Muscle layer of duodenum (tissue), 2 donors: ENCODE results near the gene INHBA.

Experiments
- H3K27ac ChIP-seq: one replicate; pipeline ENCODE4 v1.7.0; 2013; ENCODE audit warnings: mild to moderate bottlenecking, low read length
- H3K27me3 ChIP-seq: one replicate; pipeline ENCODE4 v1.7.0; 2013; ENCODE audit warnings: low read depth, mild to moderate bottlenecking, control low read depth, low read length
- H3K36me3 ChIP-seq, 2 donors: one replicate each; pipeline ENCODE4 v1.7.0; 2013; ENCODE audit warnings: low read length in 2 of 2, control low read depth in 1 of 2, mild to moderate bottlenecking in 1 of 2; ENCODE audit not compliant: insufficient read depth in 2 of 2, control insufficient read depth in 1 of 2
- H3K4me1 ChIP-seq, 2 donors: one replicate each; pipeline ENCODE4 v1.7.0; 2013; ENCODE audit warnings: low read length in 2 of 2, mild to moderate bottlenecking in 2 of 2, control low read depth in 1 of 2, moderate library complexity in 1 of 2; ENCODE audit not compliant: insufficient read depth in 2 of 2, control insufficient read depth in 1 of 2
- H3K4me3 ChIP-seq, 2 donors: one replicate each; pipeline ENCODE4 v1.7.0; 2013; ENCODE audit warnings: low read length in 2 of 2, low read depth in 1 of 2, mild to moderate bottlenecking in 1 of 2
- H3K9me3 ChIP-seq, 2 donors: one replicate each; pipeline ENCODE4 v1.7.0; 2013; ENCODE audit warnings: low read length in 2 of 2, control low read depth in 1 of 2, mild to moderate bottlenecking in 1 of 2; ENCODE audit not compliant: control insufficient read depth in 1 of 2
- donor health status: healthy.

The INHBA gene

DNA sequence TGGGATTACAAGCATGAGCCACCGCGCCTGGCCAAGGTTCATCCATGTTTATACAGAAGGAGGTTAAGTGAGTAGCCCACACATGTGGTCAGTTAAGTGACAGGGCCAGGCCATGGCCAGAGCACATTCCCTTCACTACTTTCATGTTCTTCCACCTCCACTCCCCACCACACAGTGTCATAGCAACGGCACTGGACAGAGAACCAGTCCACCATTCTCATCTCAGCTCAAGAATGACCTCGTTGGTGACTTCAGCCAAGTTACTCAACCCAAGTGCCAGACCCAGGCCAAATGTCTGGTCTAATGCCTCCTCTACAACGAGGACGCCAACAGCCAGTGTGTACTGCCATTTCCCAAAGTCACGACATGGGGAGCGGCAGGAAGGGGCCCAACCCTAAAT, 62.4 kb downstream of the INHBA start:
- H3K9me3 ChIP-seq, result no peaks in the 10 kb centered on the region
- no peaks in the 10 kb centered on the region for H3K36me3 ChIP-seq
- no peak overlapping the region for H3K4me3 ChIP-seq
- H3K27ac ChIP-seq, result no peak overlapping the region
- H3K27me3 ChIP-seq, result no peaks in the 10 kb centered on the region
- no peaks in the 10 kb centered on the region for H3K4me1 ChIP-seq

- no peaks in the 10 kb centered on the region for H3K27me3 ChIP-seq
- no peak overlapping the region for H3K27ac ChIP-seq
These were observed 65.8 kb downstream of the INHBA start for GRCh38 chr7:41637049-41637448.

More at GRCh38 chr7:41637049-41637448, 65.8 kb downstream of the INHBA start:
- Histone ChIP-seq H3K4me1 (no peaks in the 10 kb centered on the region), H3K9me3 (no peaks in the 10 kb centered on the region), H3K36me3 (no peaks in the 10 kb centered on the region), H3K4me3 (no peak overlapping the region)
